K562 (cell line): ENCODE data around the gene TTBK2. TPM values are rescaled to one million over a fixed set of nuclear protein-coding genes. Genes with fewer than 3 reads are reported as not detected.

ENCODE experiments used
- ATAC-seq: fragments of 200-7000 bp; cut with Tn5 transposase; 3 replicates; pipeline ENCODE4 v1.9.1; 2020; ENCODE audit warnings: moderate library complexity
- BruUV-seq: library from RNA; stranded (reverse); fragments of 400-500 nt; replicated peaks from 2 replicates; lab custom pipeline; 2021; lab: Mats Ljungman, UMichigan
- CTCF ChIA-PET: fragments of 300-600 bp; formaldehyde crosslinking; extraction: SDS; loops from one replicate; lab custom pipeline; 2021; ENCODE audit warnings: low intra/inter-chr PET ratio; lab: Yijun Ruan, JAX
- POLR2A ChIA-PET: fragments of 300-600, 350-650 bp; sonication (Branson Sonifier 250); formaldehyde crosslinking; extraction: SDS; loops from one replicate; lab custom pipeline; 2021; ENCODE audit warnings: antibody characterized with exemption, inconsistent platforms; lab: Yijun Ruan, JAX
- DNase-seq, 4 experiments: peaks; one replicate each; pipeline versions ENCODE4 v3.0.0 to v3.0.0-alpha.2; 2011 to 2018; ENCODE audit warnings: low spot score in 3 of 4, mixed read lengths in 3 of 4; ENCODE audit errors: extremely low read depth in 1 of 4
- FAIRE-seq: peaks from 2 replicates; lab custom pipeline; 2011; peaks lifted over from hg19 to GRCh38; lab: Jason Lieb, UNC
- H2AFZ ChIP-seq: 2 replicates; pipeline ENCODE4 v1.6.0; 2011; ENCODE audit warnings: low read depth, low read length, control low read depth, inconsistent platforms
- H3K27ac ChIP-seq: fragments of 200-600 bp; 3 replicates; pipeline ENCODE4 v1.8.0; 2011; ENCODE audit warnings: low read depth, mild to moderate bottlenecking, control low read depth, inconsistent platforms, low read length, moderate library complexity, mixed read lengths; ENCODE audit errors: extremely low read depth
- H3K27me3 ChIP-seq, 2 experiments: fragments of 300-600 bp in 1 of 2; 2 replicates in 1 of 2; 3 replicates in 1 of 2; pipeline versions ENCODE4 v1.6.0 to v1.8.0; 2011; ENCODE audit warnings: inconsistent platforms in 2 of 2, low read length in 2 of 2, mild to moderate bottlenecking in 1 of 2, mixed read lengths in 1 of 2, moderate library complexity in 1 of 2; ENCODE audit not compliant: control insufficient read depth in 2 of 2, insufficient read depth in 2 of 2
- H3K36me3 ChIP-seq: fragments of 300-600 bp; 3 replicates; pipeline ENCODE4 v1.8.0; 2011; ENCODE audit warnings: mild to moderate bottlenecking, low read length, inconsistent platforms; ENCODE audit not compliant: control insufficient read depth, insufficient read depth
- H3K4me1 ChIP-seq, 2 experiments: fragments of 200-600 bp in 1 of 2; replicated peaks in 1 of 2; 2 replicates in 1 of 2; 3 replicates in 1 of 2; pipeline versions ENCODE4 v1.5.1 to v1.8.0; 2011; ENCODE audit warnings: inconsistent platforms in 2 of 2, low read length in 2 of 2, mild to moderate bottlenecking in 1 of 2, mixed read lengths in 1 of 2, moderate library complexity in 1 of 2; ENCODE audit not compliant: control insufficient read depth in 2 of 2, insufficient read depth in 2 of 2
- H3K4me2 ChIP-seq: 2 replicates; pipeline ENCODE4 v1.6.1; 2011; ENCODE audit warnings: low read length, control low read depth, inconsistent platforms, mixed read lengths; ENCODE audit not compliant: insufficient read depth
- H3K4me3 ChIP-seq: fragments of 200-600 bp; sonication (generic), shearing (Covaris generic); 2 replicates; pipeline ENCODE4 v1.5.1; 2016; ENCODE audit warnings: control low read depth, inconsistent platforms
- H3K79me2 ChIP-seq: fragments of 200-600 bp; 3 replicates; pipeline ENCODE4 v1.8.0; 2011; ENCODE audit warnings: low read length, inconsistent platforms; ENCODE audit not compliant: control insufficient read depth, insufficient read depth
- H3K9ac ChIP-seq, 2 experiments: 2 replicates each; pipeline versions ENCODE4 v1.6.0 to v1.6.1; 2011; ENCODE audit warnings: low read depth in 2 of 2, low read length in 2 of 2, control low read depth in 1 of 2, inconsistent platforms in 1 of 2, mild to moderate bottlenecking in 1 of 2, mixed read lengths in 1 of 2; ENCODE audit not compliant: insufficient read depth in 1 of 2
- H3K9me1 ChIP-seq: one replicate; pipeline ENCODE4 v1.6.0; 2011; ENCODE audit warnings: inconsistent platforms, mild to moderate bottlenecking, low read length, moderate library complexity; ENCODE audit not compliant: control insufficient read depth, insufficient read depth
- H3K9me3 ChIP-seq: replicated peaks from 2 replicates; pipeline ENCODE4 v1.5.1; 2011; ENCODE audit warnings: low read depth, low read length, inconsistent platforms; ENCODE audit not compliant: control insufficient read depth, insufficient read depth
- H4K20me1 ChIP-seq: replicated peaks from 2 replicates; pipeline ENCODE4 v1.6.1; 2011; ENCODE audit warnings: low read length, inconsistent platforms, mixed read lengths; ENCODE audit not compliant: control insufficient read depth, insufficient read depth
- CTCF ChIP-seq, 3 experiments: IDR thresholded peaks in 2 of 3; conservative IDR thresholded peaks in 1 of 3; 2 replicates each; pipeline ENCODE4 v1.5.1; 2011 to 2012; ENCODE audit warnings: low read length in 3 of 3, mild to moderate bottlenecking in 3 of 3, control low read depth in 2 of 3, improper control_type of control experiment in 1 of 3, inconsistent platforms in 1 of 3, low read depth in 1 of 3, mixed read lengths in 1 of 3, moderate library complexity in 1 of 3; ENCODE audit not compliant: insufficient read depth in 2 of 3
- RAD21 ChIP-seq, 2 experiments: fragments of 250-450 bp in 1 of 2; fragments of 450-650 bp in 1 of 2; sonication (Bioruptor Pico) in 1 of 2; formaldehyde crosslinking in 1 of 2; IDR thresholded peaks in 1 of 2; conservative IDR thresholded peaks in 1 of 2; 2 replicates each; pipeline versions ENCODE4 v1.4.0 to v1.8.0; 2020 to 2022; ENCODE audit warnings: mild to moderate bottlenecking in 2 of 2, moderate library complexity in 1 of 2
- REST ChIP-seq, 2 experiments: fragments of 450-650 bp; formaldehyde crosslinking in 1 of 2; IDR thresholded peaks; 2 replicates each; pipeline versions ENCODE4 v1.4.0 to v1.6.1; 2014 to 2020; ENCODE audit warnings: mild to moderate bottlenecking in 2 of 2, borderline replicate concordance in 1 of 2, low read depth in 1 of 2
- TOE1 ChIP-seq, 2 experiments: fragments of 450-650 bp in 1 of 2; sonication (generic) in 1 of 2; formaldehyde crosslinking in 1 of 2; IDR thresholded peaks; 2 replicates each; pipeline versions ENCODE4 v1.7.1 to v1.8.0; 2016 to 2022; ENCODE audit warnings: borderline replicate concordance in 2 of 2, mild to moderate bottlenecking in 2 of 2, antibody characterized with exemption in 1 of 2, inconsistent platforms in 1 of 2, low read depth in 1 of 2, missing genetic modification reagents in 1 of 2, moderate library complexity in 1 of 2
- ZBTB26 ChIP-seq: fragments of 450-650 bp; formaldehyde crosslinking; IDR thresholded peaks from 2 replicates; pipeline ENCODE4 v1.4.0; 2022; ENCODE audit warnings: missing genetic modification characterization
- WGBS: fragments of 100-300 bp; shearing (Covaris generic); methylation state at CpG from one replicate; pipeline ENCODE4 v1.1.6; 2016; ENCODE audit warnings: low coverage, mixed read lengths; ENCODE audit not compliant: insufficient coverage; ENCODE audit errors: missing lambda C conversion rate; 5-methylcytosine and 5-hydroxymethylcytosine counted together
- in situ Hi-C: fragments of 300-500 bp; cut with MboI; formaldehyde crosslinking; loops from 4 replicates; pipeline ENCODE4 v1.15.0; 2018; ENCODE audit warnings: inconsistent platforms, mixed read lengths
- intact Hi-C: fragments of 100-400 bp; cut with micrococcal nuclease; formaldehyde crosslinking; loops from 2 replicates; pipeline ENCODE4 v1.14.2; 2022
- polyA plus RNA-seq, 8 experiments: library from polyadenylated mRNA; depleted of rRNA in 4 of 8; stranded (reverse) in 5 of 8; unstranded in 3 of 8; fragments of >200 nt; fragmentation: Nextera tagmentation in 2 of 8; fragmentation: Illumina TruSeq in 1 of 8; extraction: Ambion mirVana in 2 of 8; extraction: Trizol in 1 of 8; gene quantifications; 2 replicates each; pipeline versions ENCODE4 v1.2.1 to v1.2.3, GENCODE V29; 2011 to 2014; ENCODE audit warnings: inconsistent platforms in 1 of 8, missing spikeins in 1 of 8
- total RNA-seq, 7 experiments: library from RNA; depleted of rRNA in 6 of 7; stranded (reverse); fragments of >200 nt in 6 of 7; fragmentation: Illumina TruSeq in 2 of 7; extraction: Trizol in 2 of 7; gene quantifications; 2 replicates each; pipeline versions ENCODE4 v1.2.1 to v1.2.3, GENCODE V29; 2011 to 2021; ENCODE audit warnings: low replicate concordance in 1 of 7

The TTBK2 gene
- total and polyA plus RNA-seq, 9 of the 15 experiments (the other 6 are each of a cell fraction or from before 2014, with no cell fraction given) = 0.89 to 8.0 (median 4.8) TPM

GRCh38 chr15:42796955-42797782, 123.4 kb downstream of the TTBK2 start:
- Histone ChIP-seq H3K4me3 (no peak overlapping the region), H3K36me3 (0 out of 3 replicates have a peak, but pooled peaks cover 2% of the 10 kb centered on the region), H3K9ac (no peak overlapping the region), H3K4me1 (peaks cover 0 to 4% of the 10 kb centered on the region in 2 experiments; a peak in 1 of 5 replicates), H3K4me2 (no peak overlapping the region), H3K9me1 (no peaks in the 10 kb centered on the region), H2AFZ (no peak overlapping the region), H3K27ac (no peak overlapping the region), H3K27me3 (no peaks in the 10 kb centered on the region), H3K79me2 (no peaks in the 10 kb centered on the region), H3K9me3 (no peaks in the 10 kb centered on the region), H4K20me1 (no peaks in the 10 kb centered on the region)
- BruUV-seq = no TSS peak
- DNase-seq (peak in 1 of 4 experiments; percentile 10), ATAC-seq (no peak), FAIRE-seq (no peak)
- WGBS = 71% methylated on average over 5 of the region's 5 CpGs
- ChIA-PET POLR2A (no interaction called here), CTCF (interaction anchor here (0.8 to 1.7 kb wide), 2 partner anchors 130 to 407 kb away, joined by 6 to 19 read pairs; no protein-coding TSS in a partner anchor)
- intact Hi-C loops (no loop called here), in situ Hi-C loops (no loop called here)
- TF ChIP-seq ZBTB26 (CRISPR knock-in tag) (no peak), RAD21 (CRISPR knock-in tag; conservative IDR thresholded peaks at IDR 0.05 in 1 of 2, IDR thresholded peaks at IDR 0.05 in 1 of 2) (peak in 1 of 2 experiments; percentile 34; a peak in 2 of 4 replicates), CTCF (IDR thresholded peaks at IDR 0.05 in 2 of 3, conservative IDR thresholded peaks at IDR 0.05 in 1 of 3; ENCODE audit: insufficient read depth in 2 of 3, low read depth in 1 of 3, low read length in 3 of 3) (peak in 2 of 3 experiments; percentile 11 to 36; a peak in 1 of 6 replicates), TOE1 (IDR thresholded peaks at IDR 0.05; ENCODE audit: borderline replicate concordance) (no peak), TOE1 (CRISPR knock-in tag; IDR thresholded peaks at IDR 0.05; ENCODE audit: borderline replicate concordance, low read depth) (no peak), REST (IDR thresholded peaks at IDR 0.05; ENCODE audit: borderline replicate concordance) (peak; percentile 31; the same call in 1 of the 2 replicates), REST (CRISPR knock-in tag; IDR thresholded peaks at IDR 0.05; ENCODE audit: low read depth) (no peak)
